ENCODE results near the gene MCTP2.

MCTP2 gene

DNA sequence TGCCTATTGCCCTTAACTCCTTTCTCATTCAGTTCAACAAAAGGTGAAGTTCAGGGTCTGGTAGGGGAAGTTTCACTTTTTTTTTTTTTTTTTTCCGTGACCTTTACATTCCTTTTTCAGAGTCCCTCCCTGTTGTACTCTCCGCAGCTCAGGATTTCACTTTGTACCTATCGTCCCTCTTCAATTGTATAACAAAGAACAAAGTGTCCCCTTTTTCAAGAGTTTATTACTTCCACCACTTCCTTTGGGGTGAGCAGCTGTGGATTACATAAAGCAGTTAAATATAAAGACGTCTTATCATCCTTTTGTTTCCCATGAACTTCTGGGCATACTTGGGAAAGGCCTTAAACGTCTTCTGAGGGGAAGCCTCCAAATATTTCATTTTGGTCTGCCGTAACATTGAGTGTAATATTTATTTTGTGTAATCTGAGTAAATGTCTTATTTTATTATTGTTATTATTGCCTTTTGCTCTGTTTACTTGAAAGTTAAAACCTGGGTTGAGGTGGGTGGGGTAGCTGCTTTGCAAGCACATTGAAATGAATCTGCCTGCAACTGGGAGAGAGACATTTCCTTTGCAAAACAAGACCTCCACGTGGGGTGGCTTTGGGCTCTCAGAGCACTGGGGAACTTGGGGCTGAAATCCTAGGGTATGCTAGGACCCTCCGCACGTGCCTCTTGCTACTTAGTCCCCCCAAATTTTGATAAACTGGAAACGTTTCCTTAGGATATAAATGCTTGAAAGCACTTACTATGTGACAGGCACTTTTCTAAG, 169.4 kb downstream of the MCTP2 start:
- no peak for DNase-seq

DNA sequence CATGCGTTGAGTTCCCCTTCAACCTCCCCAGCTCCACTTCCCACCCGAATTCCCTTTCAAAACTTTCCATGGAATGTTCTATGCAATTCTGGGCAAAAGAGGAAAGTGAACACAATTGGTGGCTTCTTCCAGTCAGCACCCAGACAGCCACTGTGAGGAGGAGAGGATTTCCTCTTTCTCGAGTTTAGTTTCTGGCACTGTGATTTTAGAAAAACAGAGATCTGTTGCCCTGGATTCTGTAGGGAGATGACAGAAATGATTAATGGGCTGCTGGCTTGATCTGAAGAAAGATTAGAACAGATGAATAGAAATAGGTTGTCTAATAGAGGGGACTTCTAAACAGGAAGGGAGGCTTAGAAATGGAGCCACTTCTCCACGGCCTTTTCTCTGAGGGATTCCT, 172.0 kb downstream of the MCTP2 start:
- no peak for DNase-seq

DNA sequence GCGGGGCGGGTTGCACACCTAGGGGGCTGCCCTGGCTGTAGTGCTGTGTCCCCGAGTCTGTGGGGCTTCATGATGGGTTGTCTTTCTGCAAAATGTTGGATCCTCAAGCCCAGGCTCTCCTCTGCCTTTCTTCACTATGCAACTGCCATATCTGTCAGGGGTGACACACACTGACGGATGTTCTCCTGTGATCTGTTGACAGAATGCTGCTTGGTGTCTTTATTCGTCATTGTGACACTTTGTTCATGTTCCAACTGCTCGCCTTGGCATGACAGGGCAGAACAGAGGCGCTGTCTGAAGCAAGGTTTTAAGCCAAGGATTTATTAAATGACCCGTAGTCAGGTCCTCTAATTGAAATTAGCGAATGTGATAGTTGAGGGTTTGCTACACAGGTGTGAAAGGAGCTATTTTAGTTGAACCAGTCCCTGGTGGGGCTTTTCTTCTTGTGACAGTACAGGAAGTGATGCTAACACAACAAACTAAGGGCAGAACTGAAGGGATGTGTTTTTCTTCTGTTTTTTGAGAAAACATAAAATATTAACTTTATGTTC, 173.4 kb downstream of the MCTP2 start:
- DNase-seq, result no peak

DNA sequence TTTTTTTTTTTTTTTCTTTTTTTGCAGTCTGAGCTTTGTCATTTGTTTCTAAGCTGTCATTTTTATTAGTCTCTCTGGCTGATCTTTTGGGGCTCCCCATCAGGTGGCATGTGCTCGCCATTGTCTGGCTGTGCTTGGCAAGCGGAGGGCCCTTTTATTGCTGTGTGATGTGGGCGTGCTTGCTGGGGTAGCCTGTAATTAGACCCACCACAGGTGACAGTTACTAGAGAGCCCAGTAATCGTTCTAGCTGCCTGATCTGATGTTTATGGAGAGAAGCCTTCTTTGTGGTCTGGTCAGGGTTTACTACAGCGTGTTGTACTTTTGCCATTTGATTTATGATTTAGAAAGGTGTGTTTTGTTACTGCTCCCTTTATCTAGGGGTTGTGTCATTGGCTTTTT, 179.9 kb downstream of the MCTP2 start:
- no peak for DNase-seq

DNA sequence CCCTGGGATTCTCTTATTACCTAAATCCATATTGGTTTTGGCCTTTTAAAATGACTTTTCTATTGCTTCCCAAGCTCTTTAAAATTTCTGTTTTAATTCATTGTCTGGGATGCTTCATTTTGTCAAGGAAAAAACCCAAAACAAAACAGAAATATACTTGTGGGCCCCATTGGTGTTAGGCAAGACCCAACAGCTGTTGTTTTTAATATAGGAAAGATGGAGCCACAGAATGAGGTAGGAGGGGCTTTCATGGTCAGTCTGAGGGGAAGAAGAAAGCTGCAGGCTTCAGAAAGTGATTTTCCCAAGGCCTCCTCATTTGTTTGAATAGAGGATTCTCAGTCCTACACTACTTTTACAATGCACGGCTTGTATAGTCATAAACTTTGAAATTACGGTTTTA, 180.5 kb downstream of the MCTP2 start:
- no peak for DNase-seq

DNA sequence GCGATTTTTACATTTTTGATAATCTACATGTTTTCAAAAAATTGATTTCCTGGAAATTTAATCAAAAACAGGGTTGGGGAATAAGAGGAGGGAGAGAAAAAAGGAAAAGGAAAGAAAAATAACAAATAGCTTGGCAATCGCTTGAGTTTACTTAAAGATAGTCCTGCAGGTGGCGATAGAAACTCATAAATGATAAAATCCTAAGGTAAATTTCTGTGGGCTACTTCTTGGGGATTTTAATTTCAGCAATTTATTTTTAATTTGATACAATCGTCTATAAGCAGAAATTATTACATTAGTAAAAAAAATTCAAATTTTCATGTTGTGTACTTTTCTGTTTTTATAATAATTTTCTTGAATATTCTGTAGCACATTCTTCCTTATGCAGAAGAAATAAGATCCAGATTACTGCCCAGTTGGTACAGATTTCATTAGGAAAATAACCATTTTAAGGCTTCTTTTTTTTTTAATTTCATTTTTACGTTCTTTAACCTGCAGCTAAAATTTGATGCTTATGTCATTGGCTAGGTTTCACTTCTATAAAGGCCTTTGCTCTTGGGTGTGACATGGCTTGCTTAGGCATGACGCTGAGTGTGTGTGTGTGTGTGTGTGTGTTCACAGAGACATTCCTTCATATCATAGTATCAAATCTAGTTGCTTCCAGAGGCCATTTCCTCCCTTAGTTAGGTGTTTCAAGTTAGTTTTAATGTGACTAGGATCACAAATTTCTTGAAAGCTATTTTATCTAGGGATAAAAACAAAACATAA, 181.8 kb downstream of the MCTP2 start:
- DNase-seq, result no peak

DNA sequence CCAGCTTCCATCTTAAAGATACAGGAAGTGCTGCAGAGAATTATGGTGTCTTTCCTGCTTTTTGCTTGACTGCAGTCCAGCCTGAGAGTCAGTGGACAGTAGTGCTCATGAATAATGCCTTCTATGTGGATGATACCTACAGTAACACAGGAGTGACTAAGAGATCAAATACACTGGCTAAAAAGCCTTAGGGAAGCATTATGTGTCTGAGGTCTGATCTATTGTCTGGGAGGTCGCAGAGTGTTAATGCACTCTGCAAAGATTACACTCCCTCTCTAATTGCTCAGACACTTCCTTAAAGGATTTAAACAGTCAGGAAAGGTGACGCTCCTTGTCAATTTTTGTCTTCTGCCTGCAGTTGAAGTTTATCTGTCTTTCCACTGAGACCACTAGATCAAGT, 183.6 kb downstream of the MCTP2 start:
- no peak for DNase-seq

DNA sequence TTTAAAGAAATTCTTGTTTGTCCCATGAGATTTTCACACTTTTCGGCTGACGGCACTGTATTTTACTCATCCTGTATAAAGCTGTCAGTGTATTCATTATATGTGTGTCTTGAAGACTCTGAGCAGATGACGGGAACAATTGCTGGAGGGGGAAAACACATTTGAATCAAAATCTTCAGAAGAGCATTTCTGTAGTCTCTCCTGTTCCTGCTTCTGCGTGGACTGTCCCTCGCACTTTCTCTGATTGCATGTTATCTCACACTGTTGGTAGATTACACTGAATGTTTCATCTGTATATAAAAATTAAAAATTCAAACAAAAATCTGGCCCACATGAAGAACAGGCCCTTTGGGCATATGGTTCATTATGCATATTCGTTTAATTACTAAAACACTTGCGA, 184.9 kb downstream of the MCTP2 start:
- DNase-seq, result no peak

DNA sequence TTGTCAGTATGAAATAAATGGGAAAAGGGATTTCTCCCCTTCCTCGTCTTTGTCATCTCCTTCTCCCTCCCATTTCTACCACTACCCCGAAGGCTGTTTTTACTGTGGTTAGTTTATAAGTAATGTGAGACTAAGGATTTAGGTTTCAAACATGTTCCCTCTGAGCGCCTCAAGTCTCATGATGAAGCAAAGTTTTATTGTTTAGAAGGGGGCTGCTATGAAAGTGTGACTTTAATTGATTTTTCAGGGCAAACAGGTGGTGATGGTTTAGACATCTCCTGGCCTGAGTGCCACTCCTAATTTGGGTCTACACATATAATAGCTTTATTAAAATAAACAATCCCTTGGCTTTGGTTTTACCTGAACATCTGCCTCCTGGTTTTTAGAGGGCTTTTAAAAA, 185.5 kb downstream of the MCTP2 start:
- no peak for DNase-seq

DNA sequence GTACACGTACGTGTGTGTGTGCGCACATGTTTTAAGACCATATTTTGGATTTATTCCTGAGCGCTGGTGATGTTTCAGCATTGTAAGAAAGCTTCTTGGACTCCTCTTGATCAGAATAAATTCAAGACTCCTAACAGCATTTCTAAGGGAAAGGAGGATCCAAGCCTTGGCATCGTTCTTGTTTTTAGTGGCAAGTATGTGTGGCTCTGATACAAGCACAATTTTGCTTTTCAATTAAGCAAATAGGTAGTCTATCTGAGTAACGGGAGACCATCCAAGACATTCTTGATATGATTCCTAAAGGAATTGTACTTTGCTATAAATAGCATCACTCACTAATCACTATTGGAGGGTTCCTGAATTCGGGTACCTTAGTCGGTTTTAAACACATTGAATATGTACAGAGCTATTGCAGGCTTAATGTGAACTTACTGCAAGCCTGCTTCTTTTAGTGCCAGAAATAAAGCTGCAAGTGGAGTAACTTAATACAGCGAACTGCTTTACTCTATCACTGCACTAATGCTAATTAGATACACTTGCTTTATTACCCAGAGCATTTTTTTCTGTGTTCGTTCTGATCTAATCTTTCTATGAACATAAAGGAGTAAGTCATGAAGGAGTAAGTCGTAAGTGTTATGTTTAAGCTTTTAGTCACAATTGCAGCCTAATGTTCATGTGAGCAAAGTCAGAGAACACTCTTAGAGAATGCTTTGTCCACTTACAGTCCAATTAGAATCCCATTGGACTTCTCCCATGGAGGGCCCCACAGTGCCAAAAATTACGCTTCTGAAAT, 186.3 kb downstream of the MCTP2 start:
- no peak for DNase-seq

DNA sequence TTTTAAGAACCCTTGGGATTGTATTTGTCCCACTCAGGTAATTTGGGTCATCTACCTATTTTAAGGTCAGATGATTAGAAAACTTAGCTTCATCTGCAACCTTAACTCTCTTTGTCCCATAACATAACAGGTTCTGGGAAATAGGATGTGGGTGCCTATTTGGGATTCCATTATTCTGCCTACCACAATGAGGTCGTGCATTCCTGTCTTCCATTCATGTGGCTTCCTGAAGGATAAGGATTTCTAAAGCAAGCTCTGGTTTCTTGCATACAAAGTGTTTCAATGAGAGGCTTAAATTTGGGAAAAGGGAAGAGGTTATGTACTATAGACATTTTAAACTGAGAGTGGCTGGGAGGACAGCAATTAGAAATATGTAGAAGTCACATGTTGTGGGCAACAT, 190.3 kb downstream of the MCTP2 start:
- DNase-seq, result no peak

DNA sequence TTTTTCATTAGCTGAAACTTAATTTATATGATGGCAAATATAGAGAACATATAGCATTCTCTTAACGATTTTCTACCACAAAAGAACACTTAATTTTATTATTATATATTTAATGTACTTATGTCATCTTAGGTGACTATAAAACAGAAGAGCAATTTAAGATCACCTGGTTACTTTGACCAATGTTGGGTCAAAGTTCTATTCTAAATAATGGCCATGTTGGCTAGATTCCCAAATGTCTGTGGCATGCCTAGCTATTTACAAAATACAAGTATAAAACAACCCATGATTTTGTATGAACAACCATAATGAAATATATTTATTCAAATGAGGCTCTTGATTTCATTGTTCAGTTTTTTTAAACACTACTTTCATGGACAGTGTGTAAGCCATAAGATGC, 200.9 kb downstream of the MCTP2 start:
- DNase-seq, result no peak

DNA sequence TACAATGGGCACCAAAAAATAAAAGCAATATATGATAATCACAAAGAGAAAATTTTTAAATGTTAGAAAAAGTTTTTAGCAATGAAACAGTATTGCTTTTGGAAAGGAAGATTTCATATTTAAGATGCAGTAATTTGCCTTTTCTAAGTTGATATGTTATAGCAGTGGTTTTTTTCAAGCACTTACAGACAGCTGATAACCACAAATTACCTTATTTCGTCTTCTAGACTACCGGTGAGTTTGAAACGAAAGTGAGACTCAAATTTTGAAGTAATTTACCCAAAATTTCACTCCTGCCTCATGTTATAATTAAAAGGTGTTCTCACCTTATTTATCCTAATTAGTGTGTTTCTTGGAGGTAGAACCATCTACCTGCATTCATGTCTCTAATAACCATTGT, 207.8 kb downstream of the MCTP2 start:
- DNase-seq, result no peak

DNA sequence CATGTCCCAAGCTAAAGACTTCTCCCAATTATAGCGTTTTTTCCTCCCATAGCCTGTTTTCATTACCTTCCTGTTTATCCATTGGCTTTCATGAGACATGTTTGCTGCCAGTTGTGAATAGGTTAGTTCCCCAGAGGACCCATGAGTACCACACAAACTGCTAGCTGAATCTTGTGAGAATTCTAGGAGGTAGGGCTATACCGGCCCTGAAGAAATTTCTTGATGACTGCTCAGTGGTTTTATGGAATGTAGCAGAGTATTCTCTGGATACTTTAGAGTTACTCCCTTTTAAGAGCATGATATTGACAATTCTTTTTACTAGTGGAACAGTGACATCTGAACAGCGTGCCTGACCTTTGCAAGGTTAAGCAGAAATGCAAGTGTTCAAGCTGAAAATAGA, 210.4 kb downstream of the MCTP2 start:
- no peak for DNase-seq

DNA sequence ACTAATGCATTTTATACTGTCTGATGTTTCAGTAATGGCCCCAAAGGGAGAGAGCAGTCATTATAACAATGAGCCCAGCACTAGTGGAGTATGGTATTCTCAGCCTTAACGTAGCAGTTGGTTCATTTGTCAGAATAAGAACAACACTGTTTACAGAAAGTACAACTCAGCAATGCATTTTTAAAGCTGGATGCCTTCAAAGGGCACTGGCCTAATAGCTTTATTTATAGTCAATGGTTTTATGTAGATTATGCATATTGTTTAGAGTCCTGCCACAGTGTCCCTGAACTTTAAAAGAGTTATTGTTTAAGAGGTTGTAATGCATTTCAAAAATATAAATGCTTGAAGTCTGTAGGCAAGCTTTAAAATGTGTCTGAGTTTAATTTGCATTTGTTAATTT, 211.1 kb downstream of the MCTP2 start:
- DNase-seq, result no peak

DNA sequence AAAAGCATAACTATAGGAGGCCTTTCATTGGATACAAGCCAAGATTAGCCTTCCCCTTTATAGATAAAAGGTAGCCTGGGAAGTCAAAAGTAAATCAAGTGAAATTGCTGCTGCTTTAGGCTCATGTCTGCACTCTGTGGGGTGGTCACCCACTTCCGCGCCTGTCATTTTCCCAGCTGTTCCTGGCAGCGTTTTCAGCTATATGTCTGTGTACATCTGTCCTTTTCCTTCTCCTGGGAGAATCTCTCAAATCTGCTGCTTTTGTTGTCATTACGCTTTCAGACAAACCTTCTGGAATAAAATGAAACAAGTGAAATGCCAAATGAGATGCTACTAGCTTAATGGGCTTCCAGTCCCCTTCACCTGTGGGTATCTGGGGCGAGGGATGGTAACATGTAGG, 211.8 kb downstream of the MCTP2 start:
- no peak for DNase-seq

DNA sequence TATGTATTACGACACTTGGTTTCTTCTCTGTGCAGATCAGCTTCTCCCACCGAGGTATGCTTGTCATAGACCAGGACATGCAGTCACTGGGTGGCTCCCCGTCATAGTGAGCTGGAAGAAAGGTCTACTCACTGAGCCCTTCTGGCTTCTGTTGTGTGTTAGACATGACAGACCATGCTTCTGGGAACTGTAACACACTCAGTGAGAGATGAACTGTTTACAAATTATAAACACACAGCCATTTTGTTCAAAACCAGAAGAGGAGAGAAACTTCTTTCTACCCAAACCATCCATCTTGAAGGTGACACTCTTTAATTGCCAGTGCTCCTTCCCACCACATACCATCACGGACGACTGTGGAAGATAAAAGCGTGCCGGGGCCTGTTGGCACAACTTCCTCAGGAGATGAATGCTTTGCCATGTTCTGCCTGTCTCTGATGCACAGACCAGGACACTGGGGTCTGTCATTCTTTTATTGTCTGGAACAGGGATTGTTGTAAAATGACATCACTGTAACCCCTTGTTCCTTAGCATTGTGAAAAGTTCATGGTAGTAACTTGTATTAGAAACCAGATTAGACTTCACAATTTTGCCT, 214.3 kb downstream of the MCTP2 start:
- no peak for DNase-seq

DNA sequence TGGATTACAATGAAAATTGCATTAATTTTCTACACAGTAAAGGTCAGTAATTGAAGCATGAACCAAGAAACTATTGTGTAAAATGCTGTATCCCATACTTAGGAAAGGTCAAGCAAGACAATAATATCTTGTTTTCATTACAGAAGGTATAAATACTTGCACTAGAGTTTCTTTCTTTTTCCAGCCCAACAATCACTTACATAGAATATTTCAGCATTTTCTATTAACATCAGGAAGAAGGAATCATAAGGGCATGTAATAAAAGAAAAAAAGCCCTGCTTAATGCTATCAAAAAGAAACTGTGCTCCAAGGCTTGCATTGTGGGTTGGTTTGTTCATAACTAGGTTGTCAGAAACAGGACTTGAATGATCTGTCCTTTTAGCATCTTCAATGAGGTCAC, 215.1 kb downstream of the MCTP2 start:
- no peak for DNase-seq

DNA sequence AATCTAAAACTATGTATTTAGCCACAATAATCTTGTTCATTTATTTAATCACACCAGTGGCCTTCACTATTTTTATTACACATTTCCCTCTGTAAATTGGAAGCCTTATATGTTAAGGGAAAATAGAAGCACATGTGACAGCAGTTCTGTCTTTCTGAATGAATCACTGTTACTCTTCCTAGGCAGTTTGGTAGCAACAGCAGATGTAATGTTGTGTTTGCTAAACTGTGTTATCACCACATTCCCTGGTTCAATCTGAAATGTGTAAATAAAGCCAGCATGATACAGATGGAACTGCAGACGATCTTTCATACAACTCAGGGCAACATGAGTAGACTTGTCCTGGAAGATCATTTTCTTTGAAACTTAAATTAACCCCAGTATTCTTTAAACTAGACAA, 220.1 kb downstream of the MCTP2 start:
- no peak for DNase-seq

DNA sequence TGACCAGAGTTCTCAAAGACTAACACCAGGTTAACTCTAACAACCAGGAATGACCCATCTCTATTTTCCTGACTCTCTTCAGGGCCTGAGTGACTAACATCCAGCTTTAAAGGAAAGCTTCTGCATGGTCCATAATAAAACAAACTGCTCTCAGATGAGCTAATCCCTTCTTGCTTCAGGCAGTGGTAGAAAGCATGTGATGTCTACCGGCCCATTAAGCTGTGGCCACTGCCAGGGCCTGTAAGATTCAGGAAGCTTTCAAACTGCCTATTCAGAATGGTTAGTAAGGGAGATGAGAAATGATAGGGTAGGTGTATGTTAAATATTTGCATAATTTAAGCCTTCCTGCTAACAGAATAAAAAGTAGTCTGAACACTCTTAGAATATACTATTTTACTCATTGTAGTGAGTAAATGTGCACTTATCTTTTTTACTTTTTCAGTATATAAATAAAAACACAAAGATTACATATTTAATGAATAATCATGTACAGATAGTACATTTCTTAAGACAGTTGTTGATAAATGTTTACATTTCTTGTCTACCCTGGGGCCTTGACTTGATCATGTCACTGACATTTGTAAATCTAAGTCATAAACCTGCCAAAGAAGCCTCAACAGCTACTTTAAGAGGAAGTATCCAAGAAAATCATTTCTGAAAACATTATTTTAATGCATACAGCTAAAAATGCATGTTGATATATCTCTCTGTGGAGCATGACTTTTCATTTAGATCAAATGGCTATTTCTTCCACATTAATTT, 222.0 kb downstream of the MCTP2 start:
- DNase-seq, result no peak

DNA sequence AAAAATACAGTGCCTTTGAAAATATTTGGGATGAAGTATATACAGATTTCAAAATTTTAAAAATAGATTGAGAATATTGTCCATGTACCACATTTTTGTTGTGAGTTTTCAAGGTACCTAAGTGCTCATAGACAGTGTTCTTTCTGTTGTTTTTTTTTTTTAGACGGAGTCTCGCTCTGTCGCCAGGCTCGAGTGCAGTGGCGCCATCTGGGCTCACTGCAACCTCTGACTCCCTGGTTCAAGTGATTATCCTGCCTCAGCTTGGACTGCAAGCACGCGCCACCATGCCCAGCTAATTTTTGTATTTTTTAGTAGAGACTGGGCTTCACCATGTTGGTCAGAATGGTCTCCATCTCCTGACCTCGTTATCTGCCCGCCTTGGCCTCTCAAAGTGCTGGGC, 223.9 kb downstream of the MCTP2 start:
- no peak for DNase-seq

DNA sequence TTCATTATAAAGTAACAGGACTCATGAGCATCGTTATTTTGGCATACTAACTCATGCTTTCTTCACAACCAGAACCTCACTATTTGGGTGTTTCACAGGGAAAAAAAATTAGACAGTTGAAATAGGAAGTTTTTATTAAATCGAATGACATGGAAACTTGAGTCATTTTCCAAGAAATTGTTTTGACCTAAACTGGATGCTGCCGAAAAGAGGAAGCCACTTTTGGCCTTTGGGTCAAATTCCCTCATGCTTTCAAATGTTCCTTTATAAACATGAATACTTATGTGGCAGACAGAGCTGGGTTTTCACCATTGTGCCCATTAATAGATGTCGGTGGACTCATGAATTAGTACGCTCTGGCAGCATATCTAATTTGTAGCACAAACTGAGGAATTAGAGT, 224.9 kb downstream of the MCTP2 start:
- DNase-seq, result no peak

Data from activated CD4-positive, alpha-beta T cell treated with anti-CD3 and anti-CD28 coated beads, Interleukin-2, amount 50 U/mL, for 48 hours (primary cell).